ENCODE measurements around the gene LRRC74B.

- TF ChIP-seq EZH2phosphoT487 (IDR thresholded peaks at IDR 0.05; ENCODE audit: insufficient read depth, low read depth) (no peak), EZH2 (IDR thresholded peaks at IDR 0.05; ENCODE audit: insufficient read depth, poor library complexity, severe bottlenecking) (no peak)
Measured at GRCh38 chr22:21102659-21103267, 57.0 kb downstream of the LRRC74B start.
